Psoas muscle (tissue), 8 donors: ENCODE measurements around the gene BPTF. TPM values are rescaled to one million over a fixed set of nuclear protein-coding genes. Genes with fewer than 3 reads are reported as not detected.

Source experiments
- ATAC-seq, 4 donors: fragments of 200-7000 bp; cut with Tn5 transposase; one replicate each; pipeline ENCODE4 v1.9.1; 2020; ENCODE audit warnings: moderate library complexity in 3 of 4, mild to moderate bottlenecking in 2 of 4
- DNase-seq, 2 donors: peaks; one replicate each; pipeline ENCODE4 v3.0.0-alpha.2; 2020
- H3K27ac ChIP-seq: fragments of 200-600 bp; one replicate; pipeline ENCODE4 v1.8.0; 2022
- H3K27me3 ChIP-seq, 3 donors: fragments of 200-600 bp in 1 of 3; one replicate each; pipeline versions ENCODE4 v1.6.1 to v1.8.0; 2013 to 2022; ENCODE audit warnings: low read length in 2 of 3, mild to moderate bottlenecking in 2 of 3, moderate library complexity in 1 of 3; ENCODE audit not compliant: insufficient read depth in 3 of 3
- H3K36me3 ChIP-seq, 2 donors: fragments of 200-600 bp in 1 of 2; one replicate each; pipeline versions ENCODE4 v1.6.1 to v1.8.0; 2013 to 2022; ENCODE audit warnings: low read depth in 1 of 2, mild to moderate bottlenecking in 1 of 2, moderate library complexity in 1 of 2; ENCODE audit not compliant: insufficient read depth in 1 of 2
- H3K4me1 ChIP-seq: fragments of 200-600 bp; one replicate; pipeline ENCODE4 v1.8.0; 2022
- H3K4me3 ChIP-seq: fragments of 200-600 bp; one replicate; pipeline ENCODE4 v1.8.0; 2022; ENCODE audit warnings: mild to moderate bottlenecking
- H3K9me3 ChIP-seq: fragments of 200-600 bp; one replicate; pipeline ENCODE4 v1.8.0; 2022
- CTCF ChIP-seq: fragments of 200-600 bp; IDR thresholded peaks from one replicate; pipeline ENCODE4 v1.8.0; 2022; ENCODE audit warnings: antibody characterized with exemption
- WGBS, 3 donors: extraction: QIAGEN DNeasy Blood & Tissue Kit; methylation state at CpG; one replicate each; pipeline versions ENCODE4 v1.1.6 to v1.1.7; 2013; 5-methylcytosine and 5-hydroxymethylcytosine counted together
- intact Hi-C, 2 donors: fragments of 100-400 bp; cut with DNase I; formaldehyde crosslinking; loops; one replicate each; pipeline versions ENCODE4 v1.11.0 to v1.14.2; 2022
- polyA plus RNA-seq, 3 donors: library from polyadenylated mRNA; stranded (reverse); fragments of 200-250 nt; gene quantifications; one replicate each; pipeline ENCODE4 v1.2.3, GENCODE V29; 2013
- total RNA-seq, 4 donors: library from RNA; stranded (reverse); fragmentation: NEBNext Ultra II Directional in 2 of 4; extraction: Animal tissue kit (Norgen Biotek cat#: 25700) in 2 of 4; gene quantifications; one replicate each; pipeline versions ENCODE4 v1.2.1 to v1.2.4, GENCODE V29; 2021 to 2023
- donor health status: healthy with polysubstance abuse.
- donor health status: DM: no; HTN: no; CAD: no; lungs with moderate emphysema.
- donor health status: Bipolar disorder and iron deficiency.
- donor health status: healthy.
- donor health status: DM: yes; HTN: yes; CAD: no.
- donor health status: DM: no; HTN: no; CAD: no.
- donor health status: DM: no; HTN: no; CAD: no.
- donor health status: DM: yes; HTN: yes; CAD: no.

Gene BPTF
- total and polyA plus RNA-seq, 7 donors: 10.0 to 60.9 (median 48.0) TPM

GRCh38 chr17:67865438-67865837 is 40.1 kb downstream of the BPTF start:
- intact Hi-C loops: no loop called here
- Histone ChIP-seq H3K9me3 (no peaks in the 10 kb centered on the region), H3K27me3 (no peaks in the 10 kb centered on the region), H3K27ac (no peak overlapping the region), H3K4me3 (no peak overlapping the region), H3K4me1 (peaks cover 8% of the 10 kb centered on the region), H3K36me3 (peaks cover 0 to 10% of the 10 kb centered on the region in 2 donors)
- no peak for TF ChIP-seq CTCF
- 51 to 68% (median 63%) methylated on average over 1 of the region's 1 CpG for WGBS, 3 donors
- DNase-seq (no peak), ATAC-seq (no peak)

DNA sequence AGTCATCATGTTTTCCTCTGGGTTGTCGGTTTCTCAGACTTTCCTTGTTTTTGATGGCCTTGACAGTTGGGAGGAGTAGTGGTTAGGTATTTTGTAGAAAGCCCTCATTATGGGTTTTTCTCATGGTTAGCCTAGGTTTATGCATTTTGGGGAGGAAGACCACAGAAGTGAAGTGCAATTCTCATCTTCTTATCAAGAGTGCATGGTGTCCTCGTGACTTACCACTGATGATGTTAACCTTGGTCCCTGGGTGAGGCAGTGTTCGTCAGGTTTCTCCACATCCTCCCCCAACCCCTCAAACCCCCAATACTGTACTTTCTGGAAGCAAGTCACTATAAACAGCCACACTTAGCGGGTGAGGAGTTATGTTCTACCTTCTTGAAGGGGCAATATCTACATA is 42.3 kb downstream of the BPTF start:
- H3K36me3 ChIP-seq: peaks cover 0 to 10% of the 10 kb centered on the region in 2 donors
- no peak overlapping the region for H3K4me3 ChIP-seq
- no peak overlapping the region for H3K27ac ChIP-seq
- intact Hi-C loops: no loop called here
- WGBS, 3 donors: 93 to 97% (median 95%) methylated on average over 4 of the region's 4 CpGs
- no peak for TF ChIP-seq CTCF
- H3K27me3 ChIP-seq: no peaks in the 10 kb centered on the region
- ATAC-seq (no peak), DNase-seq (no peak)
- no peaks in the 10 kb centered on the region for H3K4me1 ChIP-seq
- H3K9me3 ChIP-seq: no peaks in the 10 kb centered on the region

- ATAC-seq (no peak), DNase-seq (no peak)
- Histone ChIP-seq H3K4me1 (no peaks in the 10 kb centered on the region), H3K4me3 (no peak overlapping the region), H3K27me3 (no peaks in the 10 kb centered on the region), H3K9me3 (no peaks in the 10 kb centered on the region), H3K27ac (no peak overlapping the region), H3K36me3 (peaks cover 0 to 10% of the 10 kb centered on the region in 2 donors)
- intact Hi-C loops: no loop called here
- no peak for TF ChIP-seq CTCF
These were observed 42.9 kb downstream of the BPTF start for GRCh38 chr17:67868176-67868575.

DNA sequence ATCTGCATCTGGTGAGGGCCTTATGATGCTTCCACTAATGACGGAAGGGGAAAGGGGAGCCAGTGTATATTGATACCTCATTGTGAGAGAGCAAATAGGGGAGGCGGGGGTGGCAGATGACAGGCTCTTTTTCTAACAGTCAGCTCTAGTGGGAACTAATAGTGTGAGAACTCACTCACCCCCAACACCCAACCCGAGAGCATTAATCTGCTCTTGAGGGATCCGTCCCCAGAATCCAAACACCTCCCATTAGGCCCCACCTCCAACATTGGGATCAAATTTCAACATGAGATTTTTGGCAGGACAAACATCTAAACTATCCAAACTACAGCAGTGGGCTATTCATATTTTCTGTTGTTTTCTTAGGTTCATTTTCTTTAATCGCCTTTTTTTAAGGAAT is 54.4 kb downstream of the BPTF start:
- Histone ChIP-seq H3K4me3 (no peak overlapping the region), H3K4me1 (no peaks in the 10 kb centered on the region), H3K9me3 (no peaks in the 10 kb centered on the region), H3K27ac (no peak overlapping the region), H3K36me3 (peaks cover 9 to 43% of the 10 kb centered on the region in 2 donors), H3K27me3 (no peaks in the 10 kb centered on the region)
- no peak for TF ChIP-seq CTCF
- intact Hi-C loops: no loop called here
- DNase-seq (no peak), ATAC-seq (peak in 1 of 4 donors; percentile 23)
- 58 to 68% (median 65%) methylated on average over 5 of the region's 5 CpGs for WGBS, 3 donors

DNA sequence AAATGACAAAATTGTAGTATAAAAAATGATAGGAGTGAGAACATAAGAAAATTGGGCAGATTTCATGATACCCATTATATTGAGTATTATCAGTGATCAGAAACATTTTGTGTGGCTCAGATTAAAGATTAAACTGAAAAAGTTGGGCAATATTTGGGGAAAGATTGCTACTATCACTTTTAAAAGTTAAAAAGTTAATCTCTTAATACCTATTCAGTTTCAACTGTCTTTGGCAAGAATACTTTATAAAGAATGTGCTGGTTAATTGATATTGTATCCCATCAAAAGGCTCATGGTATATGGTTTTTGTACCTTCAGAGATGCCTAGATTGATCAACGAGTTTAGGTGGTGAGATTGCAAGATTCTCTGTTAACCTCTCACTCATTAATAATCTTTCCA is 55.8 kb downstream of the BPTF start:
- H3K9me3 ChIP-seq: no peaks in the 10 kb centered on the region
- no peaks in the 10 kb centered on the region for H3K4me1 ChIP-seq
- WGBS, 3 donors: 87 to 93% (median 90%) methylated on average over 1 of the region's 1 CpG
- H3K27ac ChIP-seq: no peak overlapping the region
- TF ChIP-seq CTCF: no peak
- H3K4me3 ChIP-seq: no peak overlapping the region
- intact Hi-C loops: no loop called here
- H3K27me3 ChIP-seq: no peaks in the 10 kb centered on the region
- ATAC-seq (no peak), DNase-seq (no peak)
- H3K36me3 ChIP-seq: peaks cover 9 to 37% of the 10 kb centered on the region in 2 donors
